ENCODE measurements around the gene ARHGDIG.

DNA sequence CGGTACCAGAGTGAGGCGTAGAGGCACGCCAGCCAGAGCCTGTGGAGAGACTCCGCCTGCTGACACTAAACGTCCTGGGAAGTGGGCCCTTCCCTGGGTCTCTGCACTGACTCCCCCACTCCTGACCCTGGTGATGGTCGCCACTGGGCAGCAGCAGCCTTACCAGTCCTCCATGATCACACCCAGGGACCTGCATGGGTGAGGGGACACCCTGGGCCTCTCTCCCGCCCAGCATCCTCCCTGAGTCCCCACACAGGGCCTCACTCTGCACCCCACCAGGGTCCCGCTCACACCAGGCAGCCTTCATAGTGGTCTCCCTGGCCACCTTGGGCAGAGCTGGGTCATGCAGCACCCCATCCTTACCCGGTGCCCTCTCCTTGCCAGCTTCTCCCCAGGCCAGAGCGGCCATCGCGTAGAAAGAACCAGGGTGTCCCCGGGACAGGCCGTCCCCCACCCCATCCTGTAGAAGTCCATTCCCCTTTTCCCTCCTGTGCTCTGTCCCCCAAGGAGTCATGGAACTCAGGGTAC, 15.3 kb upstream of the ARHGDIG start:
- TF ChIP-seq EP300 (IDR thresholded peaks at IDR 0.05; ENCODE audit: borderline replicate concordance) (no peak), TAF1 (IDR thresholded peaks at IDR 0.05; ENCODE audit: low read depth) (no peak), YY1 (IDR thresholded peaks at IDR 0.05; ENCODE audit: low read depth) (no peak), CEBPB (IDR thresholded peaks at IDR 0.05) (no peak), RAD21 (IDR thresholded peaks at IDR 0.05; ENCODE audit: low read depth) (no peak), TEAD4 (IDR thresholded peaks at IDR 0.05) (no peak), ZBTB7A (IDR thresholded peaks at IDR 0.05; ENCODE audit: low read depth) (no peak), MAX (IDR thresholded peaks at IDR 0.05) (no peak), CREB1 (IDR thresholded peaks at IDR 0.05; ENCODE audit: low read depth) (no peak)
- TF ChIP-seq, protein P1, sequence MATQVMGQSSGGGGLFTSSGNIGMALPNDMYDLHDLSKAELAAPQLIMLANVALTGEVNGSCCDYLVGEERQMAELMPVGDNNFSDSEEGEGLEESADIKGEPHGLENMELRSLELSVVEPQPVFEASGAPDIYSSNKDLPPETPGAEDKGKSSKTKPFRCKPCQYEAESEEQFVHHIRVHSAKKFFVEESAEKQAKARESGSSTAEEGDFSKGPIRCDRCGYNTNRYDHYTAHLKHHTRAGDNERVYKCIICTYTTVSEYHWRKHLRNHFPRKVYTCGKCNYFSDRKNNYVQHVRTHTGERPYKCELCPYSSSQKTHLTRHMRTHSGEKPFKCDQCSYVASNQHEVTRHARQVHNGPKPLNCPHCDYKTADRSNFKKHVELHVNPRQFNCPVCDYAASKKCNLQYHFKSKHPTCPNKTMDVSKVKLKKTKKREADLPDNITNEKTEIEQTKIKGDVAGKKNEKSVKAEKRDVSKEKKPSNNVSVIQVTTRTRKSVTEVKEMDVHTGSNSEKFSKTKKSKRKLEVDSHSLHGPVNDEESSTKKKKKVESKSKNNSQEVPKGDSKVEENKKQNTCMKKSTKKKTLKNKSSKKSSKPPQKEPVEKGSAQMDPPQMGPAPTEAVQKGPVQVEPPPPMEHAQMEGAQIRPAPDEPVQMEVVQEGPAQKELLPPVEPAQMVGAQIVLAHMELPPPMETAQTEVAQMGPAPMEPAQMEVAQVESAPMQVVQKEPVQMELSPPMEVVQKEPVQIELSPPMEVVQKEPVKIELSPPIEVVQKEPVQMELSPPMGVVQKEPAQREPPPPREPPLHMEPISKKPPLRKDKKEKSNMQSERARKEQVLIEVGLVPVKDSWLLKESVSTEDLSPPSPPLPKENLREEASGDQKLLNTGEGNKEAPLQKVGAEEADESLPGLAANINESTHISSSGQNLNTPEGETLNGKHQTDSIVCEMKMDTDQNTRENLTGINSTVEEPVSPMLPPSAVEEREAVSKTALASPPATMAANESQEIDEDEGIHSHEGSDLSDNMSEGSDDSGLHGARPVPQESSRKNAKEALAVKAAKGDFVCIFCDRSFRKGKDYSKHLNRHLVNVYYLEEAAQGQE (IDR thresholded peaks at IDR 0.05; ENCODE audit: low read depth): no peak
